Skeletal muscle tissue (tissue), 4 donors: ENCODE data around the gene MELTF. TPM values are rescaled to one million over a fixed set of nuclear protein-coding genes. Genes with fewer than 3 reads are reported as not detected.

Experiments
- H3K27ac ChIP-seq: one replicate; pipeline ENCODE4 v1.7.0; 2013; ENCODE audit warnings: mild to moderate bottlenecking, low read depth, low read length, inconsistent platforms
- H3K27me3 ChIP-seq, 3 donors: one replicate each; pipeline ENCODE4 v1.7.0; 2013; ENCODE audit warnings: low read length in 3 of 3; ENCODE audit not compliant: control insufficient read depth in 3 of 3, insufficient read depth in 3 of 3
- H3K36me3 ChIP-seq, 3 donors: one replicate each; pipeline ENCODE4 v1.7.0; 2013; ENCODE audit warnings: low read length in 3 of 3; ENCODE audit not compliant: control insufficient read depth in 3 of 3, insufficient read depth in 3 of 3
- H3K4me1 ChIP-seq, 3 donors: one replicate each; pipeline ENCODE4 v1.7.0; 2013; ENCODE audit warnings: low read length in 3 of 3, mild to moderate bottlenecking in 3 of 3; ENCODE audit not compliant: control insufficient read depth in 3 of 3, insufficient read depth in 3 of 3
- H3K4me3 ChIP-seq, 3 donors: one replicate each; pipeline ENCODE4 v1.7.0; 2013; ENCODE audit warnings: low read length in 3 of 3
- H3K9ac ChIP-seq, 3 donors: one replicate each; pipeline ENCODE4 v1.7.0; 2013; ENCODE audit warnings: low read length in 3 of 3, mild to moderate bottlenecking in 3 of 3, moderate library complexity in 2 of 3, low read depth in 1 of 3
- H3K9me3 ChIP-seq, 3 donors: one replicate each; pipeline ENCODE4 v1.7.0; 2013; ENCODE audit warnings: low read length in 3 of 3; ENCODE audit not compliant: control insufficient read depth in 3 of 3
- total RNA-seq: library from RNA; depleted of rRNA; stranded (reverse); fragments of >200 nt; gene quantifications from one replicate; pipeline ENCODE4 v1.2.3, GENCODE V29; 2014
- donor health status: Osteomylitis.

Gene MELTF
- total RNA-seq, 1 donor from 2014 or later, result 8.9 TPM

GRCh38 chr3:196995027-196995426 lies 34.6 kb downstream of the MELTF start:
- no peaks in the 10 kb centered on the region for H3K9me3 ChIP-seq
- no peaks in the 10 kb centered on the region for H3K27me3 ChIP-seq
- H3K4me1 ChIP-seq, result peaks cover 10 to 34% (median 27%) of the 10 kb centered on the region in 3 donors
- H3K36me3 ChIP-seq, result no peaks in the 10 kb centered on the region
- H3K9ac ChIP-seq, result no peak overlapping the region
- no peak overlapping the region for H3K27ac ChIP-seq
- no peak overlapping the region for H3K4me3 ChIP-seq

- no peak overlapping the region for H3K9ac ChIP-seq
- peaks cover 0 to 3% (median 0%) of the 10 kb centered on the region in 3 donors for H3K27me3 ChIP-seq
- H3K9me3 ChIP-seq, result no peaks in the 10 kb centered on the region
- H3K4me3 ChIP-seq, result no peak overlapping the region
- no peaks in the 10 kb centered on the region for H3K36me3 ChIP-seq
- no peak overlapping the region for H3K27ac ChIP-seq
- peaks cover 10 to 34% (median 27%) of the 10 kb centered on the region in 3 donors for H3K4me1 ChIP-seq
Measured at GRCh38 chr3:196994056-196994455, 35.6 kb downstream of the MELTF start.

- no peaks in the 10 kb centered on the region for H3K9me3 ChIP-seq
- H3K9ac ChIP-seq, result no peak overlapping the region
- H3K4me3 ChIP-seq, result no peak overlapping the region
- peaks cover 0 to 5% (median 4%) of the 10 kb centered on the region in 3 donors for H3K27me3 ChIP-seq
- no peaks in the 10 kb centered on the region for H3K36me3 ChIP-seq
- H3K4me1 ChIP-seq, result peaks cover 10 to 32% (median 27%) of the 10 kb centered on the region in 3 donors
- H3K27ac ChIP-seq, result no peak overlapping the region
Measured at GRCh38 chr3:196992461-196993065, 37.1 kb downstream of the MELTF start.

- no peak overlapping the region for H3K9ac ChIP-seq
- H3K27ac ChIP-seq, result no peak overlapping the region
- H3K4me3 ChIP-seq, result no peak overlapping the region
- H3K36me3 ChIP-seq, result no peaks in the 10 kb centered on the region
- H3K4me1 ChIP-seq, result peaks cover 7 to 24% (median 21%) of the 10 kb centered on the region in 3 donors
- peaks cover 0 to 10% (median 4%) of the 10 kb centered on the region in 3 donors for H3K27me3 ChIP-seq
- H3K9me3 ChIP-seq, result no peaks in the 10 kb centered on the region
Measured at GRCh38 chr3:196991581-196992460, 37.8 kb downstream of the MELTF start.

- Histone ChIP-seq H3K36me3 (no peaks in the 10 kb centered on the region), H3K4me1 (peaks cover 1 to 12% (median 9%) of the 10 kb centered on the region in 3 donors), H3K9me3 (no peaks in the 10 kb centered on the region), H3K4me3 (no peak overlapping the region), H3K27me3 (peaks cover 0 to 13% (median 4%) of the 10 kb centered on the region in 3 donors), H3K9ac (no peak overlapping the region), H3K27ac (no peak overlapping the region)
Measured at GRCh38 chr3:196990601-196991007, 39.0 kb downstream of the MELTF start.

- H3K27ac ChIP-seq, result no peak overlapping the region
- no peaks in the 10 kb centered on the region for H3K36me3 ChIP-seq
- H3K4me1 ChIP-seq, result peaks cover 0 to 5% (median 5%) of the 10 kb centered on the region in 3 donors
- peaks cover 0 to 16% (median 6%) of the 10 kb centered on the region in 3 donors for H3K27me3 ChIP-seq
- H3K9me3 ChIP-seq, result no peaks in the 10 kb centered on the region
- H3K4me3 ChIP-seq, result no peak overlapping the region
- H3K9ac ChIP-seq, result no peak overlapping the region
Measured at GRCh38 chr3:196989721-196990262, 39.8 kb downstream of the MELTF start.

GRCh38 chr3:196988241-196989029 lies 41.2 kb downstream of the MELTF start:
- Histone ChIP-seq H3K27ac (no peak overlapping the region), H3K9ac (no peak overlapping the region), H3K27me3 (peaks cover 0 to 16% (median 6%) of the 10 kb centered on the region in 3 donors), H3K36me3 (no peaks in the 10 kb centered on the region), H3K9me3 (no peaks in the 10 kb centered on the region), H3K4me1 (peaks cover 0 to 5% (median 5%) of the 10 kb centered on the region in 3 donors), H3K4me3 (no peak overlapping the region)

GRCh38 chr3:196987022-196987421 lies 42.6 kb downstream of the MELTF start:
- no peak overlapping the region for H3K27ac ChIP-seq
- H3K27me3 ChIP-seq, result peaks cover 0 to 16% (median 6%) of the 10 kb centered on the region in 3 donors
- peaks cover 0 to 4% (median 3%) of the 10 kb centered on the region in 3 donors for H3K4me1 ChIP-seq
- H3K9me3 ChIP-seq, result no peaks in the 10 kb centered on the region
- H3K9ac ChIP-seq, result no peak overlapping the region
- H3K36me3 ChIP-seq, result no peaks in the 10 kb centered on the region
- H3K4me3 ChIP-seq, result no peak overlapping the region

- H3K27ac ChIP-seq, result no peak overlapping the region
- H3K4me3 ChIP-seq, result no peak overlapping the region
- no peaks in the 10 kb centered on the region for H3K9me3 ChIP-seq
- no peaks in the 10 kb centered on the region for H3K36me3 ChIP-seq
- H3K4me1 ChIP-seq, result no peaks in the 10 kb centered on the region
- peaks cover 0 to 16% (median 6%) of the 10 kb centered on the region in 3 donors for H3K27me3 ChIP-seq
- no peak overlapping the region for H3K9ac ChIP-seq
Measured at GRCh38 chr3:196985954-196986885, 43.4 kb downstream of the MELTF start.
